CD4-positive, alpha-beta T cell treated with Interleukin-12 subunit alpha and Interleukin-12 subunit beta, for 1 hour (primary cell): ENCODE data around the gene ARHGEF10L.

Experiments used
- DNase-seq: peaks from one replicate; pipeline ENCODE4 v3.0.0-alpha.2; 2020

Gene ARHGEF10L

DNA sequence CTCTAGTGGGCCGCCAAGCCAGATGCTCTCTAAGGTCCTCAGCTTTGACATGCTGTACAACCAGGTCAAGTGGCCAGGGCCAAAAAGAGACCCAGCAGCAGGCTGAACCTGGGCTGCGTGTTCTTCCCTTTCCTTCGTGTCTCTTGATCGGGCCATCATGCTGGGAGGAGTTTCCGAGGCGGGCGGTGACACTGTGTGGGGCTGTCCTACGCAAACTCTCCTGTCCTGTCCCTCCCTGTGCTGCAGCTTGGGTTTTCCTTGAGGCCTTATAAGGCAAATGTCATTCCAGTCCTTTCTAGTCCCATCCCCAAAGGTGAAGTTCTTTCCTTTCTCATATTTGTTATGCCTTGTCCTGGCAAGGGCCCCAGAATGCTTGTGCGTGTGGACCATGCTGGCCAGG lies 56.7 kb downstream of the ARHGEF10L start:
- no peak for DNase-seq

DNA sequence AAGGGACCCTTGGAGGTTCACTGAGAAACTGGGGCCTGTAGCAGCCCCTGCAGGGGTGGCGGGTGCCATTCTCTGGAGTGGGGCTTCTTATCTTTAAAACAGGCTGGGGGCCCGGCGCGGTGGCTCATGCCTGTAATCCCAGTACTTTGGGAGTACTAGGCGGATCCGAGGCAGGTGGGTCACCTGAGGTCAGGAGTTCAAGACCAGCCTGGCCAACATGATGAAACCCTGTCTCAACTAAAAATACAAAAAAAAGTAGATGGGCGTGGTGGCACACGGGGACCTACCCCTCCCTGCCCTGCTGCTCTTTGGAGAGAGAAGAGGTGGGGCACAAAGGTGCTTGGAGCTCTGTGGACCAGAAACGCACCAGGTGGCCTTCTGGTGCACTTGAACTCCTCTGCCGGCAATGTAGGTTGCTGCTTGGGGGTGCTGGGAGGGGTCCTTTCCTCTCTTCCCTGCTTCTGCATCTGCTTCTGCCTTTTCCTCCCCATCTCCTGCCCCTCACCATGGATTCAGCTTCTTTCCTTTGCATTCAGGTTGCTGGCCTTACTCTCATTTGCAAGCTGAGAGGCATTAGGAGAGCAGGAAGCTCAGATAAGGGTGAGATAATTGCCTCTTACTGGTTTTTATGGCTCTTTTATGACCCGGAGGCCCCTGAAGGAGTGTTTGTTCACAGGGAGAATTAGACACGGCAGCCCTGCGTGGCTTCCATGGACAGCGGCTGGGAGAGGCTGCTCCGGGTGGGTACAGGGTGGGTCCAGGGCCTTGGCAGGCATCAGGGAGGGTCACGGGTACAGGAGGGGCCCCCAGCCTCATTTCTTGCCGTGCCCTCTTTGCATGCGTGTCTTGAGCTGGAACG lies 57.4 kb downstream of the ARHGEF10L start:
- DNase-seq, result no peak

DNA sequence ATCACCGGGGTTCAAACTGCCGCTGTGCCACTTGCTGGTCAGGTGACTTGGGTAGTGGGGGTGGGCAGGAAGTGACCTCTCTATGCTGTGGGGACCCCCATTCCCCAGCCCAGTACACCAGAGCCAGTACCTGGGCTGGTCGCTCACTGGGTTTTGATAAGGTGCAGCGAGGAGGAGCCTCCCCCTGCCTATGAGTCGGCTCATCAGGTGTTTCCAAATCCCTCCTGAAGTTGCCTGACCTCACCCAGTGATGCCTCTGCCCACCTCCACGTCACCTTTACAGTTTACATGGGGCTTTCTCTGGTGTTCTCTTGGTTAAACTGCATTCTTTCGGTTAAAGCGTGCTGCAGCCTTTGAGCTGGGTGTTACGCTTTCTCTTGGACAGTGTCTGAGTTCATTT lies 58.2 kb downstream of the ARHGEF10L start:
- DNase-seq, result no peak

DNA sequence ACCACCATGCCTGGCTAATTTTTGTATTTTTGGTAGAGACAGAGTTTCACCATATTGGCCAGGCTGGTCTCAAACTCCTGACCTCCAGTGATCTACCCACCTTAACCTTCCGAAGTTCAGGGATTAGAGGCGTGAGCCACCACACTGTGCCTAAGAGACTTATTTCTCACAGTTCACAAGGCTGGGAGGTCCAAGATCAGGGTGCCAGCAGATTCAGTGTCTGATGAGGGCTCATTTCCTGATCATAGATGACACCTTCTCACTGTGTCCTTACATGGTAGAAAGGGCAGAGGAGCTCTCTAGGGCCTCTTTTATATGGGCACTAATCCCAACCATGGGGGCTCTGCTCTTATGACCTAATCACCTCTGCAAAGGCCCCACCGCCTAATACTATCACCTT lies 58.8 kb downstream of the ARHGEF10L start:
- DNase-seq, result no peak

DNA sequence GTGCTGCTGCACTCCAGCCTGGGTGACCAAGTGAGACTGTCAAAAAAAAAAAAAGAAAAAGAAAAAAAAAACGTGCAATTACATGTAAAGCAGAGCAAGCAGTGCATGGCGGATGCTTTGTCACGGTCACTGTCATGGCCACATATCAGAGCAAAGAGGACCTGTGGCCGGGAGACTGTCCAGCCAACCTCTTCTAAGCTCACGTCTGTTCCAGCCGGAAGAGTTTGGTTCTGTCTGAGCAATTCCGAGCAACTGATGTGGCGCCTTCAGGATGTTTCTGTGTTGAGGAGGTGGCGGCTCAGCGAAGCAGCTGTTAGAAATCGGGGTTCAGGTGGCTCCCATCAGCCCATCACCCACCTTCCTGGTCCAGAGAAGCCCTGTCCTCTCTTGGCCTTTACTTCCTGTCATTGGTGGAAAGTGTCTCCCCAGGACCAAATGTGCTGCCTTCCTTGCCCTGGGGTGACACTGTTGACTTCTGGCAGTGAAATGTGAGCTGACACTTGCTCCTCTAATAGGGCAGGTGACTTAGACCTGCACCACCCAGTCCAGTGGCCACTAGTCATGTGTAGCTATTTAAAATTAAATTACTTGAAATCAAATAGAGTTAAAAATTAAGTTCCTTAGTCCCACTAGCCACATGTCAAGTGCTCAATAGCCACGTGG lies 59.9 kb downstream of the ARHGEF10L start:
- DNase-seq, result no peak

DNA sequence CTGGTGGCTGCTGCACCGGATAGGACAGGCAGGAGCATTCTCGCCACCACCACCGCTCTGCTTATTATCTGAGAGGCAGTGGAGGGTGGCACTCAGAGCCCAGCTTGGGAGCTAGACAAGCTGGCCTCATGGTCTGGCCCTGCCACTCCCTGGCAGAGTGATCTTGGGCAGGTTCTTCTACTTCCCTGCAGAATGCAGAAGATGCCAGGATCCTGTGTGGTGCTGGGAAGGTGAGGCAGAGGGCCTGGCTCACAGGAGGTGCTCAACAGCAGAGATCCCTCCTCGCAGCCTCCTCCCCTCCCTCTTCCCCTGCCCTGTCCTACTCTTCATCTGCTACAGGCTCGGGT lies 60.4 kb downstream of the ARHGEF10L start:
- DNase-seq, result no peak

DNA sequence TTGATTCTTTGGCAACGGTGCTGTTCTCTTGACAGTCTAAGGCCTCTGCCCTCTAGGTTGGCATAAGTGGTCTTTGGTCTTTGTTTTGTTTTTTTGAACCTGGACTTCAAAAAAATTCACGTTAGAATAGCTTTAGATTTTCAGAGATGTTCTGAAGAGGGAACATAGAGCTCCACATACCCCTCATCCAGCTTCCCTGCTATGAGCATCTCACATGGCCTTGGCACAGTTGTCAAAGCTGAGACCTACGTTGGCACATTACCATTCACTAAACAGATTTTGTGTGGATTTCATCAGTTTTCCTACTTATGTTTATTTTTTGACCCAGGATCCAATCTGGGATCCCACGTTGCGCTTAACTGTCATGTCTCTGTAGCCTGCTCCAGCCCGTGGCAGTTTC lies 60.8 kb downstream of the ARHGEF10L start:
- no peak for DNase-seq

DNA sequence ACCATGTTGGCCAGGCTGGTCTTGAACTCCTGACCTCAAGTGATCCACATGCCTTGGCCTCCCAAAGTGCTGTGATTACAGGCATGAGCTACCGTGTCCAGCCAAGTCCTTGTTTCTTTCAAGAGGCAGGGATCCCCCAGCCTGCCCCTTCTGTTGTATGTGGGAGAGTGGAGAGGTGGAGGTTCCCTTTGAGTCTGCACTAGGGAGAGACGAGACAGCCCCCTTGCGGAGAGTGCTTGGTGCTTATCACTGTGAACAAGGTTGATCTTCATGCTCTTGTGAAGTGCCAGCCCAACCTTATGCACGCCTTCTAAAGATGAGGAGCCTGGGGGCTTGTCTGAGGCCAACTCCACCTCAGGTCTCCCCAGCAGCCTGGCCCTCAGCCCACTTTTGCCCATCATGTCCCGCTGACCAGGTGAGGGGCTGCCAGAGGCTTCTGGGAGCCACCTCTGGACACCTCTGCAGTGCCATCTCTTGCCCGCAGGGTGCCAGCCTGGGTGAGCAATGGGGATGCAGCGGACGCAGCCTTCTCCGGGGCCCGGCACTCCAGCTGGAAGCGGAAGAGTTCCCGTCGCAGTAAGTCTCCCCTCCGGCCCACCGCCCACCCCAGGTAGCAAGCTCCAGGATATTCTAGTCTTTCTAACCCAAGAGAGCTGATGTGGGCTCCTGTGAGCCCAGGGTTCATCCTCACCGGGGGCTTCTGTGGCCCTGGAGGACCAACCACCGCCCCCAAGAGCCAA lies 62.3 kb downstream of the ARHGEF10L start:
- DNase-seq, result no peak

DNA sequence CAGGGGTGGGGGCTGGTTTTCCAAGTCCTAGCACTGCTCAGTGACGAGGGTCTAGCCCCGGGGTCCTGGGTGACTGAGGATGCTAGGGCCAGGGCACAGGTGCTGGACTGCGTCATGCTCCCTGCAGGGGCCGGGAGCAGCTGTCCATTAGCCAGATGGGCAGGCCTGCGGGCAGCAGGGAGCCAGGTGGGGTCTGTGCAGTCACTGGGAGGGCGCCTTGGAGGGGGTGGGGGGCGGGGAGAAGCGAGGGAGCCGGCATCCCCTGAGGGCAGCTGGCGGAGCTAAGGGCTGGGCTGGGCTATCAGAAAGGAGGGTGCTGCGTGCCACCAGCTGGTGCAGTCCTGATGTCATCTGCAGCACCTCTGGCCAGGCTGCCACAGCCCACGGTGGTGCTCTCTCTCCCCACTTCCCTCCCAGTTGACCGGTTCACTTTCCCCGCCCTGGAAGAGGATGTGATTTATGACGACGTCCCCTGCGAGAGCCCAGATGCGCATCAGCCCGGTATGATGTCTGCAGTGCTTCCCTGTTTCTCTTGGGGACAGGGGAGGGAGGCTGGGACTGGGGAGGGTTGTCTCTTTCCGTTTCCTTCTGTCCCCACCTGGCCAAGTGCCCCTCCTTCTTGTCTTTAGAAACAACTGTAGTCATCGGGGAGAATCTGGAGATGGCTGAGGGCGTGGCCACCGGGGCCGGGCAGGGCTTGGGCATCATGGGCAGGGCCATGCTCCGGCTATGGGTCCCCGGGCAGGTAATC lies 63.8 kb downstream of the ARHGEF10L start:
- DNase-seq, result peak; percentile 16

DNA sequence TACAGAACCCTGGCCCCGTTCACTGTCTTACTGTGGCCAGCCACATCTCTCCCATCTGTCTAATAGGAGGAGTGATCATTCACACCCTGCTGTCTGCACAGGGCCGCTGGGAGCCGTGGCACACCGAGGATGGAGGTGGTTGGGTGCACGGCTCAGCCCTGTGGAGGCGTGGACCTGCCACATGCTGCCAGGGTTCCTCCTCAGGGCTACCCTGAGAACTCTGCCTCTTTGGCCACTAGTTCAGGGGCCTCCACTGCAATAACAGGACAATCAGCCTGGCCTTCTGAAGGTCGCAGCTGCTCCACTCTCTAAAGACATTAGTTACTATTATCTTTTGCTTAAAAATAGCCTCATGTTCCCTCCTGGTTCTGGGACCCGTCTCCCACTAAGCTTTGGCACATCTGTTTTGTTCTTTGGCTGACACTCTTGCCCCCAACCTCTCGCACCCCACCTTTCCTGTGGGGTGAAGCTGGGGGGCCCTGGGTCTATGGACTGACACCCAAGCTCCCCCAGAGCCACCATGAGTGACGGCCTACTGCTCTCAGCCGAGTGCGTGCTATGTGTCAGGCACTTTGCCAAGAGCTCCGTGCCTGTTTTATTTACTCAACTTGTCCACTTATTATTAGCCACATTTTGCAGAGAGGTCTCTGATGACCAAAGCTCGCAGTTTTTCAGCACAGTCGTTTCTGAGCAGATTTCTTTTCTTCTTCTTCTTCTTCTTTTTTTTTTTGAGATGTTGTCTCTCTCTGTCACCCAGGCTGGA lies 66.3 kb downstream of the ARHGEF10L start:
- no peak for DNase-seq

DNA sequence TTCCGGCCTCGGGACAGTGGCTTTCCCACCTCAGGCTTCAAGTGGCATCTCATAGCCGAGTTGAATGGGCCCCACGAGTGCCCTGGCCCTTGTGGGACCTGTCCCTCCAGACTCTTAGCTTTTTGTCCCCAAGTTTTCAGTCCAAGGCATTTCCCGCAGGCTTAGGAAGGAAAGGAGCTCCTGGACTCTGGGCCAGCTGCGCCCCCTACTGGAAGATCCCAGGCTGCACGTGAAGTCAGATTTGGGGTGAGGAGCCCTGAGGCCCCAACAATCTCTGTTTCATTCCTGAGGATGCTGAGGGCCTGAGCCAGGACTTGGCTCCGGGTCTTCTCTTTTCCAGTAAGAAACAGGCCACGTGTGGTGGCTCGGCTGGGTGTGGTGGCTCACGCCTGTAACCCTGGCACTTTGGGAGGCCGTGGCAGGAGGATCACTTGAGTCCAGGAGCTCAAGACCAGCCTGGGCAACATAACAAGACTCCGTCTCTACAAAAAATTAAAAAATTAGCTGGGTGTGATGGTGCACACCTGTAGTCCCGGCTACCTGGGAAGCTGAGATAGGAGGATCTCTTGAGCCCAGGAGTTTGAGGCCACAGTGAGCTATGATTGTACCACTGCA lies 67.4 kb downstream of the ARHGEF10L start:
- peak; percentile 32 for DNase-seq

DNA sequence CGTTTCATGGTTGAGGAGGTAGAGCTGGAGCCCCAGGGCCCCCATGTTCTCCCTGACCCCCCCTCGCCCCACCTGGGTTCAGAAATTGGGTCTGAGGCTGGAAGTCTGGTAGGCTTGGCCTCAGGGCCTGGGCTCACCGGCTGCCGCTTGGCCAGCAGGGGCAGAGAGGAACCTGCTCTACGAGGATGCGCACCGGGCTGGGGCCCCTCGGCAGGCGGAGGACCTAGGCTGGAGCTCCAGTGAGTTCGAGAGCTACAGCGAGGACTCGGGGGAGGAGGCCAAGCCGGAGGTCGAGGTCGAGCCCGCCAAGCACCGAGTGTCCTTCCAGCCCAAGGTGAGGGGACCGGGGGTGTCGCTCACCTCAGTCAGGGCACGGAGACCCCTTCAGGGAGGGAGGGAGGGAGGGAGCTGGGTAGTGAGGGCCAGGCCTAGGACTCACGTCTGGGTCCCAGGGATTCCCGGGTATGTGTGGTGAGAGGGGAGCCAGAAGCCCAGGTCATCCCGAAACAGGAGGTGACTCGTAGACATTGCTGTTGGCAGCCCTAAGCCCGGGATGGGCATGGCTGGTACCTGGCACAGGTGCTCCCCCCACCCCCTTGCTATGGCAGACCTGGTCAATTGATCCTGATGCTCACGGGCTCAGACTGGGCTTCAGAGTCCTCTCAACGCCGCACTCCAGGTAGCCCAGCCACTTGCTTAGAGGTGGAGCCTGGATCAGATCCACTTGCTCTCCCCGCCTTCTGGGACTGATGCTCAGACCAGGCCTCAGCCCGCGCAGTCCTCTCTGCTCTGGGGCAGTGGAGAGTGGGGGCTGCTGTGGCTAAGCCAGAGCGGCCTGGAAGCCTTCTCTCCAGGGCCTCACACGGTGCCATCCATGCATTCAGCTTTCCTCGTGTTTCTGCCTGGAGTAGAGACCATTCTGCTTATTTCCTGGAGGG lies 68.4 kb downstream of the ARHGEF10L start:
- no peak for DNase-seq

DNA sequence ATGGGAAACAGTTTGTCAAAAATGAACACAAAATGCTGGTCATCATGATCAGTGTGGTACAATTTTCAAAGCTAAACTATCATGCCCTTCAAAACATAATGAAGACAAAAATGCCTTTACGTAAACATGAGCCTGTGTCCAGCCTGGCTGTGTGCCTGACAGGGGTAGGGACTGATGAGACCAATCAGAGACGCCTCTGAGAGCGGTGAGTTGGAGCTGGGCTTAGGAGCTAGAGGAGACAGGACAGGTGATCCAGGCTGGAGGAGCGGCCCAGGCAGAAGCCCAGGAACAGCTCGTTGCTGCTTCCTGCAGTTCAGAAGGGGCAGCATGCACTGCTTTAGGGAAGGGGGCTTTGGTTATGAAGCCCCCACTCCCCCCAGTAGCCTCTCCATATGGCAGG lies 70.0 kb downstream of the ARHGEF10L start:
- DNase-seq, result no peak

DNA sequence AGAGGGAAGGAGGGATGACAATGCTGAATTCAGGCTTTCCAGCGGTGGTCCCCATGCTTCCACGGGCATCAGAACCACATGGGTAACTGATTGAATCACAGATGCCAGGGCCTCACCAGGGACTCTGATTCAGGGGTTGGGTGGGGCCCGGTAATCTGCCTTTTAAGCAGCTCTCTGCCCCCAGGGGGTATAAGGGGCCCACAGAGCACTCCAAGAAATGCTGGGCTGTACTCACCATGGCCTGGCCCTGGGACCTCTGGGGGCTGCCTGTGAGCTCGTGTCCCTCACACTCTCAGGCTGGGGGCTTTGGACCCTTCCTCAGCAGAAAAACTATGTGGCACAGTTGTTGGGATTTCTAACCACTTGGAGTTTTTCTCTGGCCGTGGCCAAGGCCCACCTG lies 70.6 kb downstream of the ARHGEF10L start:
- no peak for DNase-seq

DNA sequence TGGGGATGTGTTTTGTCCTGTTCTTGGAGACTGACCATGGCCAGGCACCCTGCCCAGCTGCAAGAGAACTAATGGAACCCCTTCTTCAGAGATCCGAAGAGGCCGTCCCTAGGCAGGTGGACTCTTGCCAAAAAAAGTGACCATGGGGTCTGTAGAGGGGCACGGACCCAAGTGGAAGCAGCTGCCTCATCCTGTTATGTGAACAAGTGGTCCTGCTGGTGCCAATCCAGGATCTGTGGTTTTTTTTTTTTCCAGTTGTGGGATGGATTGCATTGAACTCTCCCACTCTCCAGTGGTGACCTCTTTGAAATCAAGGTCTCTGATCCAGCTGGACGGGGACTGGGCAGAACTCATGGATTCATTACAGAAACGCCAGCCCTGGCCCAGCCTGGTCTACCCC lies 71.2 kb downstream of the ARHGEF10L start:
- no peak for DNase-seq

DNA sequence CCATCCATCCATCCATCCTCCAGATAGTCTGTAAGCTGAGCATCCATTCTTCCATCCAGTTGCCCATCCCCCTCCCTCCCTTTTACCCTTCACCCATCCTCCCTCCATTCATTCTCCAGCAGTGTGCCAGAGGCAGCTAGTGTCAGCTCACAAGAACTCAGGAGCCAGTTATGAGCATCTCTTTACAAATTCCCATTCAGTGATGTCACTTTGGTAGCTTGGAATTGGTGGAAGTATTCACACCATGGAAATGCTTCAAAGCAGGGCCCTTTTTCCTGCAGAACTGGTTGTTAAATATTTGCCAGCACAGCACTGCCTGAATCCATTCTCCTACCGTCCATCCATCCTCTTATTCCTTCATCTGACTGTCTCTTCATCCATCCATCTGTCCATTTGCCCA lies 72.5 kb downstream of the ARHGEF10L start:
- no peak for DNase-seq

DNA sequence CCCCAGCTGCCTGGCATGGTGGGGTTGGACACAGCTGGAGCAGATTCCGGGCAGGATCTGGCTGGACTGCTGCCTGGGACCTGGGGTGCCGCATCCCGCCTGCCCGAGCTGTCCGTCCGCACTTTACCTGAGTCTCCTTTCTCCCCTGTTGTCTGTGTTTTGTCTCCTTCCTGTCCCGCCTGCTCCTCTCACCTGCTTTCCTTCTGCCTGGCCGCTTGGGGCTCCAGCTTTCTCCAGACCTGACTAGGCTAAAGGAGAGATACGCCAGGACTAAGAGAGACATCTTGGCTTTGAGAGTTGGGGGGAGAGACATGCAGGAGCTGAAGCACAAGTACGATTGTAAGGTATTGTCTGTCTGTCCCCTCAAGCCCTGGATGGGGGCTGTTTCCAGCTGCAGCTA lies 73.3 kb downstream of the ARHGEF10L start:
- no peak for DNase-seq

DNA sequence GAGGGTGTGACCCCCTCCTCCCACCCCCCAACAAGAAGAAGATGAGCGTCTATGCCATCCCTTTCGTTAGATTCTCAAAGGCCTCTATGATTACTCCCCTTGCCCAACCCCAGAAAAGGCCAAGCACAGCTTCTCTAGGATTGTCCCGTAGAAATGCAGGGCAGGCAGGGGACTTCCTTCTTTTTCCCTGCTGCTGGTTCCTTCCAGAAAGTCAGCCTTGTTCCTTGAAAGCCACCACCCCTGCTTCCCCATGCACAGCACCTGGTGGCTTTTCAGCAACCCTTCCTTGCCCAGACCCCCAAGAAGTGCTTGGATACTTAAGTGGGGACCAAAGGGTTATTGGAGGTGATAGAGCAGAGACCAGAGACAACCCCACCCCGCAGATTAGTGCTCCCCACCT lies 75.1 kb downstream of the ARHGEF10L start:
- no peak for DNase-seq

DNA sequence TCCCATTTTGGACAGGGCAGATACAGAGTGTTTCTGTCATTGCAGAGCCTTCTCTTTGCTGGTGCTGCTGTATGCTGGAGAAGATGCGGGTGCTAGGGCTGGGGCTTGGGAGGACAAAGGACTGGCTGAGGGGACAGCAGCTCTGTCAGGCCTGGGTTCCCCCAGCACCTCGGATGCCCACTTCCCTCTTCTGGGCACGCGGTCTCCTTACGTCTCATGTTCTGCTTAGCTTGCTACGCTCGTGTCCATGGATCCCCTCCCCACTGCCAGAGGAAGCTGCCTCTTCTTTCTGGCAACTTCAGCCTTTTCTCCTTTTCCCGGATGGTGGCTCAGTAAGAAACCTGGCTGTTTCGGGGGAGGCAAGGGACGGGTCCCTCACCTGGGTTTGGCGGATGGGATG lies 75.7 kb downstream of the ARHGEF10L start:
- DNase-seq, result no peak

DNA sequence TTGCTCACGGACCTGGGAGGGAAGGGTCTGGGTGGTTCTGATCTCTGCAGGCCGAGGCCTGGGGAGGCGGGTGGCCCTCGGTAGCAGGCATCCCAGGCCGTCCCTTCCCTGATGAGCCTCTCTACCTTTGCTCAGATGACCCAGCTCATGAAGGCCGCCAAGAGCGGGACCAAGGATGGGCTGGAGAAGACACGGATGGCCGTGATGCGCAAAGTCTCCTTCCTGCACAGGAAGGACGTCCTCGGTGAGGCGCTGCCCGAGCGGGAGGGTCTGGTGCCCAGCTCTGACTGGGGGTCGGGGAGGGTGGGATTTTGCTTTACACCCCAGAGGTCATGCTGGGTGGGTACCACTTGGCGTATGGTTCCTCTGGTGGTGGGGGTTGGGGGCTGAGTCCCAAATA lies 76.5 kb downstream of the ARHGEF10L start:
- no peak for DNase-seq

DNA sequence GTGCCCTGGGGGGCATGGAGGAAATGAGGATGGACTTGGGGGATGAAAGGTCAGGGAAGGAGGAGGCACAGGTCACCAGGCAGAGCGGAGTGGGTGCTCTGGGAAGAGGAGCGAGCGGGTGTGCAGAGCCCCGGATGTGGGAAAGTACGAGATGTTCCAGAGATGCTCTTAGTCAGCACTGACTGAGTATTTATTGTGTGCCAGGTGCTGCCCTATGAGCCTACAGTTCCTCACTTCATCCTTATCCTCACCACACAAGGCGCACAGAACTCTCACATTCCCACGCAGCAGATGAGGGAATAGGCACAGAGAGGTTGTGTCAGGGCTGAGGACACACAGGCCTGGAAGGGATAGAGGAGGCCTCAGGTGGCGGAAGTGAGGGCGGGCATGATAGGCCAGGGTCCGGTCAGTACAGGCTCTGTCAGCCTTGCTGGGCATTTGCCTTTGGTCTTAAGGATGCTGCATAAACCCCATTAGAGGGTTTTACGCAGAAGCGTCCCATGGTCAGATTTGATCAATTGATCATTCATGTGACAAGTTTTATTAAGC lies 77.3 kb downstream of the ARHGEF10L start:
- no peak for DNase-seq
